T-helper 9 cell (primary cell): ENCODE measurements around the gene PI4KA.
"Not testable (repeated sequence)": the region's sequence is repeated elsewhere in the genome, so short reads cannot be mapped to it uniquely, and the experiment has no call there.

Experiments used
- DNase-seq: peaks from one replicate; pipeline ENCODE4 v3.0.0-alpha.2; 2020

Gene PI4KA

GRCh38 chr22:20662524-20663036 lies 196.0 kb downstream of the PI4KA start:
- DNase-seq: not testable (repeated sequence)

- no peak for DNase-seq
These were observed 197.1 kb downstream of the PI4KA start for GRCh38 chr22:20661473-20661872.

- DNase-seq: no peak
These were observed 198.1 kb downstream of the PI4KA start for GRCh38 chr22:20660441-20661054.

- no peak for DNase-seq
These were observed 198.7 kb downstream of the PI4KA start for GRCh38 chr22:20659920-20660319.

- DNase-seq: no peak
These were observed 199.4 kb downstream of the PI4KA start for GRCh38 chr22:20659258-20659657.

- DNase-seq: no peak
These were observed 200.0 kb downstream of the PI4KA start for GRCh38 chr22:20658433-20659222.

- DNase-seq: no peak
These were observed 200.6 kb downstream of the PI4KA start for GRCh38 chr22:20657963-20658362.
